H9 (cell line): Measurements from ENCODE around the gene ELOA. TPM values are rescaled to one million over a fixed set of nuclear protein-coding genes. Genes with fewer than 3 reads are reported as not detected.

ENCODE experiments used
- DNase-seq: peaks from one replicate; pipeline ENCODE4 v3.0.0-alpha.2; 2017
- H2AFZ ChIP-seq: one replicate; pipeline ENCODE4 v1.6.1; 2013; ENCODE audit warnings: mild to moderate bottlenecking, low read length, control low read depth, moderate library complexity
- H2AK5ac ChIP-seq: 2 replicates; pipeline ENCODE4 v1.6.1; 2013; ENCODE audit warnings: low read length, control low read depth, mixed read lengths; ENCODE audit not compliant: insufficient read length
- H2BK120ac ChIP-seq: one replicate; pipeline ENCODE4 v1.6.1; 2013; ENCODE audit warnings: low read depth, mild to moderate bottlenecking, low read length, control low read depth, inconsistent platforms; ENCODE audit not compliant: poor library complexity, severe bottlenecking
- H2BK12ac ChIP-seq: 2 replicates; pipeline ENCODE4 v1.6.1; 2013; ENCODE audit warnings: low read length, control low read depth, mixed read lengths, low read depth; ENCODE audit not compliant: insufficient read length
- H2BK15ac ChIP-seq: 2 replicates; pipeline ENCODE4 v1.6.1; 2013; ENCODE audit warnings: low read depth, low read length, control low read depth
- H2BK20ac ChIP-seq: one replicate; pipeline ENCODE4 v1.6.1; 2013; ENCODE audit warnings: low read depth, mild to moderate bottlenecking, low read length, control low read depth, inconsistent platforms; ENCODE audit not compliant: poor library complexity, severe bottlenecking
- H2BK5ac ChIP-seq: 2 replicates; pipeline ENCODE4 v1.6.1; 2013; ENCODE audit warnings: low read length, control low read depth, mixed read lengths; ENCODE audit not compliant: insufficient read length
- H3K14ac ChIP-seq: 2 replicates; pipeline ENCODE4 v1.6.1; 2013; ENCODE audit warnings: low read length, control low read depth; ENCODE audit not compliant: insufficient read depth
- H3K18ac ChIP-seq: 2 replicates; pipeline ENCODE4 v1.6.1; 2013; ENCODE audit warnings: low read depth, mild to moderate bottlenecking, mixed read lengths, low read length, control low read depth; ENCODE audit not compliant: insufficient read length
- H3K23ac ChIP-seq: 2 replicates; pipeline ENCODE4 v1.6.1; 2013; ENCODE audit warnings: low read length, control low read depth, mixed read lengths, low read depth; ENCODE audit not compliant: insufficient read length
- H3K23me2 ChIP-seq: 2 replicates; pipeline ENCODE4 v1.6.1; 2013; ENCODE audit warnings: low read depth, mild to moderate bottlenecking, mixed read lengths, low read length, control low read depth; ENCODE audit not compliant: insufficient read length, poor library complexity, severe bottlenecking
- H3K27ac ChIP-seq: 2 replicates; pipeline ENCODE4 v1.5.1; 2013; ENCODE audit warnings: low read length, control low read depth, mixed read lengths, low read depth; ENCODE audit not compliant: insufficient read length
- H3K27me3 ChIP-seq: 2 replicates; pipeline ENCODE4 v1.6.1; 2013; ENCODE audit warnings: low read length, control low read depth, inconsistent platforms; ENCODE audit not compliant: insufficient read depth
- H3K4ac ChIP-seq: 2 replicates; pipeline ENCODE4 v1.6.1; 2013; ENCODE audit warnings: low read depth, mild to moderate bottlenecking, control low read depth, inconsistent platforms, low read length, moderate library complexity
- H3K4me1 ChIP-seq: 2 replicates; pipeline ENCODE4 v1.6.1; 2013; ENCODE audit warnings: low read length, control low read depth, inconsistent platforms; ENCODE audit not compliant: insufficient read depth
- H3K4me2 ChIP-seq: 2 replicates; pipeline ENCODE4 v1.6.1; 2013; ENCODE audit warnings: low read length, control low read depth, mixed read lengths; ENCODE audit not compliant: insufficient read length, insufficient read depth
- H3K56ac ChIP-seq: 2 replicates; pipeline ENCODE4 v1.6.1; 2013; ENCODE audit warnings: low read depth, mild to moderate bottlenecking, mixed read lengths, low read length, control low read depth; ENCODE audit not compliant: insufficient read length
- H3K79me1 ChIP-seq: 2 replicates; pipeline ENCODE4 v1.6.1; 2013; ENCODE audit warnings: low read depth, mild to moderate bottlenecking, moderate library complexity, low read length, control low read depth, inconsistent platforms; ENCODE audit not compliant: insufficient read depth, poor library complexity, severe bottlenecking
- H3K79me2 ChIP-seq: 2 replicates; pipeline ENCODE4 v1.6.1; 2013; ENCODE audit warnings: low read length, control low read depth, inconsistent platforms; ENCODE audit not compliant: insufficient read depth
- H3K9ac ChIP-seq: 2 replicates; pipeline ENCODE4 v1.6.1; 2013; ENCODE audit warnings: low read length, control low read depth, mixed read lengths; ENCODE audit not compliant: insufficient read length; ENCODE audit errors: extremely low read depth
- H3K9me3 ChIP-seq: one replicate; pipeline ENCODE4 v1.6.1; 2013; ENCODE audit warnings: low read depth, low read length, inconsistent platforms; ENCODE audit not compliant: control insufficient read depth
- H3T11ph ChIP-seq: one replicate; pipeline ENCODE4 v1.6.1; 2013; ENCODE audit warnings: mild to moderate bottlenecking, low read length, control low read depth, inconsistent platforms
- H4K20me1 ChIP-seq: one replicate; pipeline ENCODE4 v1.6.1; 2013; ENCODE audit not compliant: control insufficient read depth, insufficient read length, insufficient read depth
- H4K5ac ChIP-seq: 2 replicates; pipeline ENCODE4 v1.6.1; 2013; ENCODE audit warnings: low read depth, mild to moderate bottlenecking, mixed read lengths, low read length, control low read depth; ENCODE audit not compliant: insufficient read length
- H4K8ac ChIP-seq: replicated peaks from 2 replicates; pipeline ENCODE4 v1.6.1; 2013; ENCODE audit warnings: low read length, control low read depth, mixed read lengths, low read depth; ENCODE audit not compliant: insufficient read length
- H4K91ac ChIP-seq: 2 replicates; pipeline ENCODE4 v1.6.1; 2013; ENCODE audit warnings: low read depth, mild to moderate bottlenecking, moderate library complexity, mixed read lengths, low read length, control low read depth; ENCODE audit not compliant: insufficient read length
- H3K27ac Mint-ChIP-seq, 3 experiments: 2 replicates in 2 of 3; 3 replicates in 1 of 3; pipeline ENCODE4 v1.8.0; 2020 to 2021; ENCODE audit warnings: mixed read lengths in 3 of 3, mild to moderate bottlenecking in 1 of 3, moderate library complexity in 1 of 3
- H3K27me3 Mint-ChIP-seq: 2 replicates; pipeline ENCODE4 v1.8.0; 2021; ENCODE audit warnings: low read depth, mild to moderate bottlenecking, moderate library complexity, mixed read lengths
- H3K36me3 Mint-ChIP-seq, 3 experiments: 2 replicates in 2 of 3; 3 replicates in 1 of 3; pipeline ENCODE4 v1.8.0; 2020 to 2021; ENCODE audit warnings: low read depth in 3 of 3, mixed read lengths in 3 of 3; ENCODE audit not compliant: insufficient read depth in 1 of 3
- H3K4me1 Mint-ChIP-seq, 2 experiments: 2 replicates each; pipeline ENCODE4 v1.8.0; 2020; ENCODE audit warnings: mixed read lengths in 2 of 2
- H3K4me3 Mint-ChIP-seq, 2 experiments: 2 replicates in 1 of 2; 3 replicates in 1 of 2; pipeline ENCODE4 v1.8.0; 2020 to 2021; ENCODE audit warnings: mild to moderate bottlenecking in 2 of 2, mixed read lengths in 2 of 2, moderate library complexity in 1 of 2
- H3K9me3 Mint-ChIP-seq, 2 experiments: 2 replicates in 1 of 2; 3 replicates in 1 of 2; pipeline ENCODE4 v1.8.0; 2020; ENCODE audit warnings: mild to moderate bottlenecking in 2 of 2, mixed read lengths in 2 of 2, moderate library complexity in 1 of 2
- WGBS: extraction: QIAGEN DNeasy Blood & Tissue Kit; methylation state at CpG from one replicate; pipeline ENCODE4 v1.1.7; 2013; ENCODE audit warnings: missing lambda C conversion rate, low lambda C conversion rate, mixed read lengths; ENCODE audit not compliant: insufficient read length; ENCODE audit errors: extremely low coverage; 5-methylcytosine and 5-hydroxymethylcytosine counted together
- total RNA-seq: library from RNA; stranded (reverse); gene quantifications from 2 replicates; pipeline ENCODE4 v1.2.1, GENCODE V29; 2021
- TF ChIP-seq, protein P1 (sequence below): fragments of 200-600 bp; sonication (generic); conservative IDR thresholded peaks from 3 replicates; pipeline ENCODE4 v1.8.0; 2021; ENCODE audit warnings: antibody characterized with exemption, mild to moderate bottlenecking

ELOA gene
- total RNA-seq, 1 experiment from 2014 or later: 66.2 TPM

DNA sequence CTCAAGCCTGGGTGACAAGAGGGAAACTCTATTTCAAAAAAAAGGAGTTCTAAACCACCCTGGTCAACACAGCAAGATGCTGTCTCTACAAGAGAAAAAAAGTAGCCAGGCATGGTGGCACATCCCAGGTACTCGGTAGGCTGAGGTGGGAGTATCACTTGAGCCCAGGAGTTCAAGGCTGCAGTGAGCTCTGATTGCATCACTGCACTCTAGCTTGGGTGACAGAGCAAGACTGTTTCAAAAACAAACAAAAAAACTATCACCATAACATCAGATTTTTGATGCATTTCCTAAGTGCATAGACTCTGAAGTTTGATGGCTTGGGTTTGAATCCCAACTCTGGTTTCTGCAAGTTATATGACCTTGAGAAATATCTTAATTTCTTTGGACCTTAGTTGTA lies 9.6 kb downstream of the ELOA start:
- no peak overlapping the region for H4K5ac ChIP-seq
- peaks cover 2% of the 10 kb centered on the region; the same call in 1 of the 2 replicates for H3K79me2 ChIP-seq
- no peak overlapping the region for H2BK15ac ChIP-seq
- no peak overlapping the region for H3K23ac ChIP-seq
- no peak overlapping the region for H2AK5ac ChIP-seq
- H3K14ac ChIP-seq: no peak overlapping the region
- H3K4me1 ChIP-seq: no peaks in the 10 kb centered on the region
- Mint-ChIP-seq H3K4me1 (no peaks in the 10 kb centered on the region), H3K36me3 (peaks cover 60 to 86% (median 82%) of the 10 kb centered on the region in 3 experiments; a peak in 6 of 7 replicates), H3K9me3 (no peaks in the 10 kb centered on the region), H3K27ac (no peak overlapping the region), H3K4me3 (no peak overlapping the region), H3K27me3 (no peaks in the 10 kb centered on the region)
- H3K56ac ChIP-seq: no peak overlapping the region
- H3K18ac ChIP-seq: no peak overlapping the region
- no peak overlapping the region for H3K9ac ChIP-seq
- no peak overlapping the region for H4K91ac ChIP-seq
- no peak overlapping the region for H3K4ac ChIP-seq
- no peaks in the 10 kb centered on the region for H3K27me3 ChIP-seq
- H3K9me3 ChIP-seq: no peaks in the 10 kb centered on the region
- no peak overlapping the region for H3K27ac ChIP-seq
- no peaks in the 10 kb centered on the region for H3K23me2 ChIP-seq
- WGBS: no CpG with 5 or more reads among the region's 1 CpG
- TF ChIP-seq, protein P1, sequence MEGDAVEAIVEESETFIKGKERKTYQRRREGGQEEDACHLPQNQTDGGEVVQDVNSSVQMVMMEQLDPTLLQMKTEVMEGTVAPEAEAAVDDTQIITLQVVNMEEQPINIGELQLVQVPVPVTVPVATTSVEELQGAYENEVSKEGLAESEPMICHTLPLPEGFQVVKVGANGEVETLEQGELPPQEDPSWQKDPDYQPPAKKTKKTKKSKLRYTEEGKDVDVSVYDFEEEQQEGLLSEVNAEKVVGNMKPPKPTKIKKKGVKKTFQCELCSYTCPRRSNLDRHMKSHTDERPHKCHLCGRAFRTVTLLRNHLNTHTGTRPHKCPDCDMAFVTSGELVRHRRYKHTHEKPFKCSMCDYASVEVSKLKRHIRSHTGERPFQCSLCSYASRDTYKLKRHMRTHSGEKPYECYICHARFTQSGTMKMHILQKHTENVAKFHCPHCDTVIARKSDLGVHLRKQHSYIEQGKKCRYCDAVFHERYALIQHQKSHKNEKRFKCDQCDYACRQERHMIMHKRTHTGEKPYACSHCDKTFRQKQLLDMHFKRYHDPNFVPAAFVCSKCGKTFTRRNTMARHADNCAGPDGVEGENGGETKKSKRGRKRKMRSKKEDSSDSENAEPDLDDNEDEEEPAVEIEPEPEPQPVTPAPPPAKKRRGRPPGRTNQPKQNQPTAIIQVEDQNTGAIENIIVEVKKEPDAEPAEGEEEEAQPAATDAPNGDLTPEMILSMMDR: no peak
- no peak overlapping the region for H3T11ph ChIP-seq
- no peak overlapping the region for H3K4me2 ChIP-seq
- H2BK5ac ChIP-seq: no peak overlapping the region
- H2BK12ac ChIP-seq: no peak overlapping the region
- H3K79me1 ChIP-seq: no peaks in the 10 kb centered on the region
- no peak overlapping the region for H2AFZ ChIP-seq
- no peaks in the 10 kb centered on the region for H4K20me1 ChIP-seq
- no peak for DNase-seq
- H4K8ac ChIP-seq: no peak overlapping the region
- no peak overlapping the region for H2BK20ac ChIP-seq
- no peak overlapping the region for H2BK120ac ChIP-seq
